H9 (cell line): ENCODE measurements around the gene HOXC11. TPM values are rescaled to one million over a fixed set of nuclear protein-coding genes. Genes with fewer than 3 reads are reported as not detected.
A peak's percentile ranks its signal among the peaks of the same experiment; 100 is the strongest.

Experiments used
- DNase-seq: peaks from one replicate; pipeline ENCODE4 v3.0.0-alpha.2; 2017
- H2AFZ ChIP-seq: one replicate; pipeline ENCODE4 v1.6.1; 2013; ENCODE audit warnings: mild to moderate bottlenecking, low read length, control low read depth, moderate library complexity
- H2AK5ac ChIP-seq: 2 replicates; pipeline ENCODE4 v1.6.1; 2013; ENCODE audit warnings: low read length, control low read depth, mixed read lengths; ENCODE audit not compliant: insufficient read length
- H2BK120ac ChIP-seq: one replicate; pipeline ENCODE4 v1.6.1; 2013; ENCODE audit warnings: low read depth, mild to moderate bottlenecking, low read length, control low read depth, inconsistent platforms; ENCODE audit not compliant: poor library complexity, severe bottlenecking
- H2BK12ac ChIP-seq: 2 replicates; pipeline ENCODE4 v1.6.1; 2013; ENCODE audit warnings: low read length, control low read depth, mixed read lengths, low read depth; ENCODE audit not compliant: insufficient read length
- H2BK15ac ChIP-seq: 2 replicates; pipeline ENCODE4 v1.6.1; 2013; ENCODE audit warnings: low read depth, low read length, control low read depth
- H2BK20ac ChIP-seq: one replicate; pipeline ENCODE4 v1.6.1; 2013; ENCODE audit warnings: low read depth, mild to moderate bottlenecking, low read length, control low read depth, inconsistent platforms; ENCODE audit not compliant: poor library complexity, severe bottlenecking
- H2BK5ac ChIP-seq: 2 replicates; pipeline ENCODE4 v1.6.1; 2013; ENCODE audit warnings: low read length, control low read depth, mixed read lengths; ENCODE audit not compliant: insufficient read length
- H3K14ac ChIP-seq: 2 replicates; pipeline ENCODE4 v1.6.1; 2013; ENCODE audit warnings: low read length, control low read depth; ENCODE audit not compliant: insufficient read depth
- H3K18ac ChIP-seq: 2 replicates; pipeline ENCODE4 v1.6.1; 2013; ENCODE audit warnings: low read depth, mild to moderate bottlenecking, mixed read lengths, low read length, control low read depth; ENCODE audit not compliant: insufficient read length
- H3K23ac ChIP-seq: 2 replicates; pipeline ENCODE4 v1.6.1; 2013; ENCODE audit warnings: low read length, control low read depth, mixed read lengths, low read depth; ENCODE audit not compliant: insufficient read length
- H3K23me2 ChIP-seq: 2 replicates; pipeline ENCODE4 v1.6.1; 2013; ENCODE audit warnings: low read depth, mild to moderate bottlenecking, mixed read lengths, low read length, control low read depth; ENCODE audit not compliant: insufficient read length, poor library complexity, severe bottlenecking
- H3K27ac ChIP-seq: 2 replicates; pipeline ENCODE4 v1.5.1; 2013; ENCODE audit warnings: low read length, control low read depth, mixed read lengths, low read depth; ENCODE audit not compliant: insufficient read length
- H3K27me3 ChIP-seq: 2 replicates; pipeline ENCODE4 v1.6.1; 2013; ENCODE audit warnings: low read length, control low read depth, inconsistent platforms; ENCODE audit not compliant: insufficient read depth
- H3K4ac ChIP-seq: 2 replicates; pipeline ENCODE4 v1.6.1; 2013; ENCODE audit warnings: low read depth, mild to moderate bottlenecking, control low read depth, inconsistent platforms, low read length, moderate library complexity
- H3K4me1 ChIP-seq: 2 replicates; pipeline ENCODE4 v1.6.1; 2013; ENCODE audit warnings: low read length, control low read depth, inconsistent platforms; ENCODE audit not compliant: insufficient read depth
- H3K4me2 ChIP-seq: 2 replicates; pipeline ENCODE4 v1.6.1; 2013; ENCODE audit warnings: low read length, control low read depth, mixed read lengths; ENCODE audit not compliant: insufficient read length, insufficient read depth
- H3K56ac ChIP-seq: 2 replicates; pipeline ENCODE4 v1.6.1; 2013; ENCODE audit warnings: low read depth, mild to moderate bottlenecking, mixed read lengths, low read length, control low read depth; ENCODE audit not compliant: insufficient read length
- H3K79me1 ChIP-seq: 2 replicates; pipeline ENCODE4 v1.6.1; 2013; ENCODE audit warnings: low read depth, mild to moderate bottlenecking, moderate library complexity, low read length, control low read depth, inconsistent platforms; ENCODE audit not compliant: insufficient read depth, poor library complexity, severe bottlenecking
- H3K79me2 ChIP-seq: 2 replicates; pipeline ENCODE4 v1.6.1; 2013; ENCODE audit warnings: low read length, control low read depth, inconsistent platforms; ENCODE audit not compliant: insufficient read depth
- H3K9ac ChIP-seq: 2 replicates; pipeline ENCODE4 v1.6.1; 2013; ENCODE audit warnings: low read length, control low read depth, mixed read lengths; ENCODE audit not compliant: insufficient read length; ENCODE audit errors: extremely low read depth
- H3K9me3 ChIP-seq: one replicate; pipeline ENCODE4 v1.6.1; 2013; ENCODE audit warnings: low read depth, low read length, inconsistent platforms; ENCODE audit not compliant: control insufficient read depth
- H3T11ph ChIP-seq: one replicate; pipeline ENCODE4 v1.6.1; 2013; ENCODE audit warnings: mild to moderate bottlenecking, low read length, control low read depth, inconsistent platforms
- H4K20me1 ChIP-seq: one replicate; pipeline ENCODE4 v1.6.1; 2013; ENCODE audit not compliant: control insufficient read depth, insufficient read length, insufficient read depth
- H4K5ac ChIP-seq: 2 replicates; pipeline ENCODE4 v1.6.1; 2013; ENCODE audit warnings: low read depth, mild to moderate bottlenecking, mixed read lengths, low read length, control low read depth; ENCODE audit not compliant: insufficient read length
- H4K8ac ChIP-seq: replicated peaks from 2 replicates; pipeline ENCODE4 v1.6.1; 2013; ENCODE audit warnings: low read length, control low read depth, mixed read lengths, low read depth; ENCODE audit not compliant: insufficient read length
- H4K91ac ChIP-seq: 2 replicates; pipeline ENCODE4 v1.6.1; 2013; ENCODE audit warnings: low read depth, mild to moderate bottlenecking, moderate library complexity, mixed read lengths, low read length, control low read depth; ENCODE audit not compliant: insufficient read length
- H3K27ac Mint-ChIP-seq, 3 experiments: 2 replicates in 2 of 3; 3 replicates in 1 of 3; pipeline ENCODE4 v1.8.0; 2020 to 2021; ENCODE audit warnings: mixed read lengths in 3 of 3, mild to moderate bottlenecking in 1 of 3, moderate library complexity in 1 of 3
- H3K27me3 Mint-ChIP-seq: 2 replicates; pipeline ENCODE4 v1.8.0; 2021; ENCODE audit warnings: low read depth, mild to moderate bottlenecking, moderate library complexity, mixed read lengths
- H3K36me3 Mint-ChIP-seq, 3 experiments: 2 replicates in 2 of 3; 3 replicates in 1 of 3; pipeline ENCODE4 v1.8.0; 2020 to 2021; ENCODE audit warnings: low read depth in 3 of 3, mixed read lengths in 3 of 3; ENCODE audit not compliant: insufficient read depth in 1 of 3
- H3K4me1 Mint-ChIP-seq, 2 experiments: 2 replicates each; pipeline ENCODE4 v1.8.0; 2020; ENCODE audit warnings: mixed read lengths in 2 of 2
- H3K4me3 Mint-ChIP-seq, 2 experiments: 2 replicates in 1 of 2; 3 replicates in 1 of 2; pipeline ENCODE4 v1.8.0; 2020 to 2021; ENCODE audit warnings: mild to moderate bottlenecking in 2 of 2, mixed read lengths in 2 of 2, moderate library complexity in 1 of 2
- H3K9me3 Mint-ChIP-seq, 2 experiments: 2 replicates in 1 of 2; 3 replicates in 1 of 2; pipeline ENCODE4 v1.8.0; 2020; ENCODE audit warnings: mild to moderate bottlenecking in 2 of 2, mixed read lengths in 2 of 2, moderate library complexity in 1 of 2
- whole genome bisulfite sequencing: extraction: QIAGEN DNeasy Blood & Tissue Kit; methylation state at CpG from one replicate; pipeline ENCODE4 v1.1.7; 2013; ENCODE audit warnings: missing lambda C conversion rate, low lambda C conversion rate, mixed read lengths; ENCODE audit not compliant: insufficient read length; ENCODE audit errors: extremely low coverage; 5-methylcytosine and 5-hydroxymethylcytosine counted together
- total RNA-seq: library from RNA; stranded (reverse); gene quantifications from 2 replicates; pipeline ENCODE4 v1.2.1, GENCODE V29; 2021
- TF ChIP-seq, protein P1 (sequence below): fragments of 200-600 bp; sonication (generic); conservative IDR thresholded peaks from 3 replicates; pipeline ENCODE4 v1.8.0; 2021; ENCODE audit warnings: antibody characterized with exemption, mild to moderate bottlenecking

HOXC11 gene
- total RNA-seq, 1 experiment from 2014 or later = not detected

GRCh38 chr12:54020591-54021405, 47.9 kb downstream of the HOXC11 start:
- TF ChIP-seq, protein P1, sequence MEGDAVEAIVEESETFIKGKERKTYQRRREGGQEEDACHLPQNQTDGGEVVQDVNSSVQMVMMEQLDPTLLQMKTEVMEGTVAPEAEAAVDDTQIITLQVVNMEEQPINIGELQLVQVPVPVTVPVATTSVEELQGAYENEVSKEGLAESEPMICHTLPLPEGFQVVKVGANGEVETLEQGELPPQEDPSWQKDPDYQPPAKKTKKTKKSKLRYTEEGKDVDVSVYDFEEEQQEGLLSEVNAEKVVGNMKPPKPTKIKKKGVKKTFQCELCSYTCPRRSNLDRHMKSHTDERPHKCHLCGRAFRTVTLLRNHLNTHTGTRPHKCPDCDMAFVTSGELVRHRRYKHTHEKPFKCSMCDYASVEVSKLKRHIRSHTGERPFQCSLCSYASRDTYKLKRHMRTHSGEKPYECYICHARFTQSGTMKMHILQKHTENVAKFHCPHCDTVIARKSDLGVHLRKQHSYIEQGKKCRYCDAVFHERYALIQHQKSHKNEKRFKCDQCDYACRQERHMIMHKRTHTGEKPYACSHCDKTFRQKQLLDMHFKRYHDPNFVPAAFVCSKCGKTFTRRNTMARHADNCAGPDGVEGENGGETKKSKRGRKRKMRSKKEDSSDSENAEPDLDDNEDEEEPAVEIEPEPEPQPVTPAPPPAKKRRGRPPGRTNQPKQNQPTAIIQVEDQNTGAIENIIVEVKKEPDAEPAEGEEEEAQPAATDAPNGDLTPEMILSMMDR = no peak
- H4K91ac ChIP-seq = no peak overlapping the region
- no peak overlapping the region for H2BK20ac ChIP-seq
- H3T11ph ChIP-seq = no peak overlapping the region
- H3K27ac ChIP-seq = no peak overlapping the region
- H3K4ac ChIP-seq = no peak overlapping the region
- no peak overlapping the region for H3K9ac ChIP-seq
- H4K20me1 ChIP-seq = no peaks in the 10 kb centered on the region
- no peak overlapping the region for H3K23ac ChIP-seq
- H3K14ac ChIP-seq = no peak overlapping the region
- H2BK12ac ChIP-seq = no peak overlapping the region
- peaks cover 100% of the 10 kb centered on the region for H3K27me3 Mint-ChIP-seq
- H3K23me2 ChIP-seq = peaks cover 10% of the 10 kb centered on the region
- H3K56ac ChIP-seq = no peak overlapping the region
- no peaks in the 10 kb centered on the region for H3K9me3 ChIP-seq
- no peak overlapping the region for H2BK5ac ChIP-seq
- H2BK15ac ChIP-seq = no peak overlapping the region; the same call in 1 of the 2 replicates
- H4K5ac ChIP-seq = no peak overlapping the region
- H3K4me1 ChIP-seq = no peaks in the 10 kb centered on the region
- DNase-seq = no peak
- H2BK120ac ChIP-seq = no peak overlapping the region
- H3K79me2 ChIP-seq = no peaks in the 10 kb centered on the region
- H2AFZ ChIP-seq = no peak overlapping the region
- peaks cover 94% of the 10 kb centered on the region for H3K27me3 ChIP-seq
- no peak overlapping the region for H2AK5ac ChIP-seq
- no peak overlapping the region for H4K8ac ChIP-seq
- peak overlapping the region in 1 of 2 experiments; percentile 50; a peak in 2 of 5 replicates for H3K4me3 Mint-ChIP-seq
- H3K36me3 Mint-ChIP-seq = no peaks in the 10 kb centered on the region
- H3K4me1 Mint-ChIP-seq = peaks cover 13 to 30% of the 10 kb centered on the region in 2 experiments
- no peak overlapping the region for H3K4me2 ChIP-seq
- H3K27ac Mint-ChIP-seq = no peak overlapping the region; a peak in 1 of 7 replicates
- H3K18ac ChIP-seq = no peak overlapping the region
- H3K9me3 Mint-ChIP-seq = peaks cover 0 to 2% of the 10 kb centered on the region in 2 experiments; a peak in 2 of 5 replicates
- WGBS = no CpG with 5 or more reads among the region's 23 CpGs
- H3K79me1 ChIP-seq = no peaks in the 10 kb centered on the region
